Activated CD8-positive, alpha-beta memory T cell treated with anti-CD3 and anti-CD28 coated beads, Interleukin-2, amount 50 U/mL, for 24 hours (primary cell): ENCODE data around the gene ABCA2.

ENCODE experiments used
- DNase-seq: peaks from one replicate; pipeline ENCODE4 v3.0.0-alpha.2; 2020; ENCODE audit errors: extremely low read depth

ABCA2 gene, protein sequence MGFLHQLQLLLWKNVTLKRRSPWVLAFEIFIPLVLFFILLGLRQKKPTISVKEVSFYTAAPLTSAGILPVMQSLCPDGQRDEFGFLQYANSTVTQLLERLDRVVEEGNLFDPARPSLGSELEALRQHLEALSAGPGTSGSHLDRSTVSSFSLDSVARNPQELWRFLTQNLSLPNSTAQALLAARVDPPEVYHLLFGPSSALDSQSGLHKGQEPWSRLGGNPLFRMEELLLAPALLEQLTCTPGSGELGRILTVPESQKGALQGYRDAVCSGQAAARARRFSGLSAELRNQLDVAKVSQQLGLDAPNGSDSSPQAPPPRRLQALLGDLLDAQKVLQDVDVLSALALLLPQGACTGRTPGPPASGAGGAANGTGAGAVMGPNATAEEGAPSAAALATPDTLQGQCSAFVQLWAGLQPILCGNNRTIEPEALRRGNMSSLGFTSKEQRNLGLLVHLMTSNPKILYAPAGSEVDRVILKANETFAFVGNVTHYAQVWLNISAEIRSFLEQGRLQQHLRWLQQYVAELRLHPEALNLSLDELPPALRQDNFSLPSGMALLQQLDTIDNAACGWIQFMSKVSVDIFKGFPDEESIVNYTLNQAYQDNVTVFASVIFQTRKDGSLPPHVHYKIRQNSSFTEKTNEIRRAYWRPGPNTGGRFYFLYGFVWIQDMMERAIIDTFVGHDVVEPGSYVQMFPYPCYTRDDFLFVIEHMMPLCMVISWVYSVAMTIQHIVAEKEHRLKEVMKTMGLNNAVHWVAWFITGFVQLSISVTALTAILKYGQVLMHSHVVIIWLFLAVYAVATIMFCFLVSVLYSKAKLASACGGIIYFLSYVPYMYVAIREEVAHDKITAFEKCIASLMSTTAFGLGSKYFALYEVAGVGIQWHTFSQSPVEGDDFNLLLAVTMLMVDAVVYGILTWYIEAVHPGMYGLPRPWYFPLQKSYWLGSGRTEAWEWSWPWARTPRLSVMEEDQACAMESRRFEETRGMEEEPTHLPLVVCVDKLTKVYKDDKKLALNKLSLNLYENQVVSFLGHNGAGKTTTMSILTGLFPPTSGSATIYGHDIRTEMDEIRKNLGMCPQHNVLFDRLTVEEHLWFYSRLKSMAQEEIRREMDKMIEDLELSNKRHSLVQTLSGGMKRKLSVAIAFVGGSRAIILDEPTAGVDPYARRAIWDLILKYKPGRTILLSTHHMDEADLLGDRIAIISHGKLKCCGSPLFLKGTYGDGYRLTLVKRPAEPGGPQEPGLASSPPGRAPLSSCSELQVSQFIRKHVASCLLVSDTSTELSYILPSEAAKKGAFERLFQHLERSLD (N-terminal part only)

DNA sequence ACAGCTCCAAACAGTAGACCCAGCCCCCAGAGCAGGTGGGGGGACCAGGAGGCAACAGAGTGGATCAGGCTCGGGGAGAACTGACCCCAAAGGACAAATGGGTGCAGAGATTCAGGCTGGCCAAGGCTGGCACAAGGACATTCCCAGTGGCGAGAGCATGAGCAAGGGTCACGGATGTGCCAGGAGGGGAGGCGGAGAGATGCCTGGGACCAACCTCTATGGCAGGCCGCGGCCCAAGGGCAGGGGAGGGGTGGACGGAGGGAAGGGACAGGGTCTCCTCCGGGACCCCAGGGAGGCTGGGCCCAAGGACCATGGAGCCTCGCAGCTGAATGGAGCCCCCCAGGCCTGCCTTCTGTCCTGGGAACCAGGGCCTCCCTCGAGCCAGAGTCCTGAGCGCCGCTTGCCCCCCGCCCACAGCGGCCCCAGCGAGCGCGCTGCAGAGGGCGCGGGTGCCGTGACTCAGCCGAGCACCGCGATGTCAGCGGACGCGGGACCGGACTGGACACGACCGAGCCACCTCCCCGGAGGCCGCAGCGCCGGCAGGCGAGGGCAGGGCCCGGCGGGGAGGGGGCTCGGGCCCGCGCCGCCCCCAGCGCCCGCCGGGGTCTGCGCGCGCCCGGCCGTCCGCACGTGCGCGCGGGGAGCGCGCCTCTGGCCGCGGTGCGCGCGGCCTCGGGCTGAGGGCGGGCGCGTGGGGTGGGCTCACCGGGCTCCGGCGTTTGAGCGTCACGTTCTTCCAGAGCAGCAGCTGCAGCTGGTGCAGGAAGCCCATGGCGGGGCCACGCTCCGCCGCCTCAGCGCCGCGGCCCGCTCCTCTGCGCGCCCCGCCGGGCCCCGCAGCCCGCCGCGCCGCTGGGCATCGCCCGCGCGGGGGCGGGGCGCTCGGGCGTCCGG lies at the start of gene ABCA2:
Gene ABCA2 (minus strand): TSS at position 869 of the 894 bp plus-strand sequence. CDS start 97 bp downstream, at position 772.
- no peak for DNase-seq

DNA sequence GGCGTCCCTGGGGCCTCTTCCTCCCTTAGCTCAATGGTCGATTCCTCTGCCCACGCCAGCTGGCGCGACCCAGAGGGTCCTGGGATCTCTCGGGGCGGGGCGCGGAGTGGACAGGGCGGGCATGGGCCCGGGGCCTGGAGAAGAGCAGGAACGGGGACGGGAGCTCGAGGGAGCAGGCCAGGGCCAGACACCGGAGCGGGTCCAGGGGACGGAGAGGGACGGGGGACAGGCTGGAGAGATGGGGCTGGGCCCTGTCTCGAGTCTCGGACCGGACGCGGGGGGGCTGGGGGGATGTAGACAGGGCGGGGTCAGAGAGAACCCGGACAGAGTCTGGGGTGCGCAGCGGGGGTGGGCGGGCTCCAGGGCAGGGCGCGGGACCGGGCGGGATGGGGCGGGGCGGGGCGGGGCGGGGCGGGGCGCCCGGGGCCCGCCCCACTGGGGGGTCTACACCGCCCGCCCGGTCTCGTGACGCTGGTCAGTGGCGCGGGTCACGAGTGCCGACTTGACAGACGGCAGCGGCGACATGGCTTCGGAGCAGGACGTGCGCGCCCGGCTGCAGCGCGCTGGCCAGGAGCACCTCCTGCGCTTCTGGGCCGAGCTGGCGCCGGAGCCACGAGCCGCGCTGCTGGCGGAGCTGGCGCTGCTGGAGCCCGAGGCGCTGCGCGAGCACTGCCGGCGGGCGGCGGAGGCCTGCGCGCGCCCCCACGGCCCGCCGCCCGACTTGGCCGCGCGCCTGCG lies 49.1 kb upstream of the ABCA2 start, which contains the start of gene UAP1L1:
Gene UAP1L1 (plus strand): TSS at position 508 of the 738 bp plus-strand sequence. CDS start 16 bp downstream, at position 524.
- no peak for DNase-seq

DNA sequence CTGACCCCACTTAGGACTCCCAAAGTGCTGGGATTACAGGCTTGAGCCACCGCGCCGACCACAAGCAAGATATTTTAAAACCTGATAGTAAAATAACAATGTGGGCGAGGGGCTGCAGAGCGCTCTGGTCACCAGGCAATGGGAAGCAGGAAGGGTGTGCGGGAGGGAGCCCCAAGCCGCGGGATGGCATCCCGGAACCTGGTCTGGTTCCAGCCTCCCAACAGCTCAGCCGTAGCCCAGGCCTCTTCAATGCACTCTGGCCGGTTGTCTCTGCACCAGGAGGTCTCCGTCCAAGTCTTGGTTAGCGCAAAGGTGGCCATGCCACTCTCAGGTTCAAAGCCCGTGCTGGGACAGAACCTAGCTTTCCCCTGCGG lies 48.6 kb upstream of the ABCA2 start:
- no peak for DNase-seq

DNA sequence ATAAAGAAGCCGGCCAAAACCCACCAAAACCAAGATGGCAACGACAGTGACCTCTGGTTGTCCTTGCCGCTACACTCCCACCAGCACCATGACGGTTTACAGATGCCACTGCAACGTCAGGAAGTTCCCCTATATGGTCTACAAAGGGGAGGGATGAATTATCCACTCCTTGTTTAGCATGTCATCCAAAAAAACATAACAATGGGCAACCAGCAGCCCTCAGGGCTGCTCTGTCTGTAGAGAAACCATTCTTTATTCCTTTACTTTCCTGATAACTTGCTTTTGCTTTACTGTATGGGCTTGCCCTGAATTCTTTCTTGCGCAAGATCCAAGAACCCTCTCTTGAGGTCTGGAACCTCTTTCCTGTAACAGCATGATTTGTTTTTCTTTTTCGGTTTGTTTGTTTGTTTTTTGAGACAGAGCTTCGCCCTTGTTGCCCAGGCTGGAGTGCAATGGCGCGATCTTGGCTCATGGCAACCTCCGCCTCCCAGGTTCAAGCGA lies 47.3 kb upstream of the ABCA2 start:
- no peak for DNase-seq

DNA sequence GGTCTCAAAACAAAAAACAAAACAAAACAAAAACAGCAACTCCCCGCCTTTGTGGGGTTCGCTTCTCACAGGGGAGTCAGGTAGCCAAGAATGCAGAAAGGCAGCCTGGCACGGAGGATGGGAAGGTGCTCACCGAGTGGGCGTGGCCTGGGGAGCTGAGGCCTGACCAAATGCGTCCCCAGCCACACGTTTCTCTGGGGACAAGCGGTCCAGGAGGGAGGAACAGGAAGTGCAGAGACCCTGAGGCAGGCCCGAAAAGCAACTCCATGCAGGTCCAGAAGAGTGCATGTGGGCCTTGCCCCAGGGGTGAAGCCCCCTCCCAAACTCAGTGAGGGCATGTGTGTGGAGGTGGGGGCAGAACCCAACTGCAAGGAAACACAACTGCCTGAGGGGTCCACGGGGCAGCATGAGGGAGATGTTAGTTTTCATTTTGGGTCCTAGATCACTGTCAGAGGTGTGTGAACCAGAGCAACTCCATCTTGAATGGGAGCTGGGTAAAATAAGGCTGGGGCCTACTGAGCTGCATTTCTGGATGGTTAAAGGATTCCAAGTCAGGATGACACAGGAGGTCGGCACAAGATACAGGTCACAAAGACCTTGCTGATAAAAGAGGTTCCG lies 46.7 kb upstream of the ABCA2 start:
- DNase-seq, result no peak

DNA sequence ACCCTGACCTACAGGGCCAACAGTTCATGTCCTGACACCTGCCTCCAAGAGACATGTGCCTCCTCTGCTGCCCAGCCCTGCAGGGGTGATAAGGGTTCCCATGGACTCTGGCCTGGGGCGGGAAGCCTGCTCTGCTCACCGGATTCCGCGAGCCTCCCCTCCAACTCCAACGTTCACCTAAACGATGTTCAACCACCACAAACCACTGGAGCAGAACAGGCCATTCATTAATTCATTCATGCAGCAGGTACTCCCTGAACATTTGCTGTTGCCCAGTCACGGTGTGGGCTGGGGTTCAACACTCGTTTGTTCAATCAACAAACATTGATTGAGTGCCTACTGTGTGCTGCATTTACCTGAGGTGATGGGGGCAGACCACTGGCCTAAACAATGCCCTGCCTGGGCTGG lies 46.0 kb upstream of the ABCA2 start:
- no peak for DNase-seq

DNA sequence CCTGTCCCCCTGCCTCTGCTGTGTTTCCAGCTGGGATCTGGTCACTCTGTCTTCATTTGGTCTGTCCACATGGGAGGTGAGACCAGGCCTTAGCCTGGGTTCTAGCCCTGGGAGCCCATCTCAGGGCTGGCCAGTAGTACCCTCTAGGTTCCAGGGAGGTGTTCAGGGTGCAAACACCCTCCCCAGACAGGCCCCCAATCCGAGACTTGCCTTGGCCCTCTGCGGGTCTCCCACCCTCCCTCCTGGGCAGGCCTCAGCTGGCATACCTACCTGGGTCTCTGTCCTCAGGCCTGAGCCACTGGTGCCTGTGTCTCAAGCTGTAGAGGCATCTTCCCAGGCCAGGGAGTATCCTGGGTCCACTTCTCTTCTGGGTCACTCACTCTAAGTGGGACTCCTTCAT lies 43.2 kb upstream of the ABCA2 start:
- no peak for DNase-seq

DNA sequence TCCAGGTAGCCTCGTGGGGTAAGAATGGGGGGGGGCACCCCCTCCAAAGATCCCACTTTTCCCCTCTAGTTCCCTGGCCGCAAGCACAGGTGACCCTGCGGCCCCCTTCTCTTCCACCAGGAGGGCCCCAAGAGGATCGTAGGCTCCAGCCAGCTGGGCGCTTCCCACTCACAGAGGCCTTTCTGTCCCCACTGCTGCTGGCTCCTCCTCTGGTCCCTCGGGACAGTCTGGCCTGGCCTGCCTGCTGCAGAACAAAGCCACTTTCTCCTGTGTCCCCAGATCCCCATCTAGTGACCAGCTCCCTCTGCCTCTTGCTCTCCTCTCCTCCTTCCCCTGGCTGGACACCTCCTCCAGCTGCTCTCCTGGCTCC lies 42.9 kb upstream of the ABCA2 start:
- DNase-seq, result no peak

DNA sequence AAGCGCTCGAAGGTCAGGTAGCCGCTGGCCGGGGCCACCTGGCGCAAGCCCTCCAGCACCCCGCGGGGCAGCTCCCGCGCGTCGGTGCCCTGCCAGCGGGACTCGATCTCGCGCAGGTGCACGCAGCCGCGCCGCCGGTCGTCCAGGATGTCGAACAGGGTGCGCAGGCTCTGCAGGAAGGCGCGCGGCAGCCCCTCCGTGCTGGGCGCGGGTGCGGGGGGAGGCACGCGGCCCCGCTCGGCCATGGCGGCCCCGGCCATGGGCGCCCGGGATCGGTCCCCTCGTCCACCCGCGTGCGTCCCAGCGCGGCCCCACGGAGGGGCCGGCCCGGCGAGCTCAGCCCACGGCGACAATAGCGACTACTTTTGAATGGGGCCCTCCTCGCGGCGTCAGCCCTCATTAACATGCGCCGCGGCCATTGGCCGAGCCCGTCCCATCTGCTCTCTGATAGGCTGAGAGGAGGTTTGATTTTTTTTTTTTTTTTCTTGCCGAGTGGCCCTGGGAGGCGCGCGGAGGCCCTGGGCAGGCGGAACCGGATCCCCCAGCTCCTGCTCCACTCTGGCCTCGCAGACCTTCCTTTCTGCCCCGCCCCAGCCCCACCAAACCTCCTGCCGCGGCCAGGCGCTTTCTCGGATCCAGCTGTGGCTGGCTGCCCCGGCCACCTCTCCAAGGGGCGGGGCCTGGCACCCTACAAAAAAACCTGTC lies 42.3 kb upstream of the ABCA2 start, which contains the start of gene SAPCD2:
Gene SAPCD2 (minus strand): TSS at position 357 of the 705 bp plus-strand sequence. CDS start 97 bp downstream, at position 260.
- peak; percentile 61 for DNase-seq

DNA sequence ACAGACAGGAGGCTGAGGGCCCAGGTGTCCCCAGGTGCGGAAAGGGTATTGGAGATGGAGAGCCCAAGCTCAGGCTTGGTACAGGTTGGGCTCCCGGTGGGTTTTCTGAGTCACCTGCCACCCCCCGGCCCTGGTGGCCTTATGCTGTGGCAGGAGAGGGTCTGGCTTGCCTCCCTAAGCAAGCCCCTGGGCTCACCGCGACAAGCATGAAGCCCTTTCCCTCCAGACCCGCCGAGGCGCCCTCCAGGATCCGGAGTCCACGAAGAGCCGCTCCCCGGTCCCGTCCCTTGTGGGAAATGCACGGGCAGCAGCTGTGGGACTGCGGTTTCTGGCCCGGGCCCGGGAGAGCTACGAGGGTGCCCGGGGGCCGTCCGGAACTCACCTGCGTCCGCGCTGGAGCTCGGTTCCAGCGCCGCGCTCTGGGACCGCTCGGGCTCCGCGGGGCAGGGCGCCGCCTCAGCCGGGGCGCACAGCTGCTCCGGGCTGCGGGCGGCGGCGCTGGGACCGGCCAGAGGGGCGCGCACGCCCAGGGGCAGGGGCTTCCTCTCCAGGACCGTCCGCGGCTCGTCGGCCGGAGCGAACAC lies 41.6 kb upstream of the ABCA2 start:
- DNase-seq, result no peak

DNA sequence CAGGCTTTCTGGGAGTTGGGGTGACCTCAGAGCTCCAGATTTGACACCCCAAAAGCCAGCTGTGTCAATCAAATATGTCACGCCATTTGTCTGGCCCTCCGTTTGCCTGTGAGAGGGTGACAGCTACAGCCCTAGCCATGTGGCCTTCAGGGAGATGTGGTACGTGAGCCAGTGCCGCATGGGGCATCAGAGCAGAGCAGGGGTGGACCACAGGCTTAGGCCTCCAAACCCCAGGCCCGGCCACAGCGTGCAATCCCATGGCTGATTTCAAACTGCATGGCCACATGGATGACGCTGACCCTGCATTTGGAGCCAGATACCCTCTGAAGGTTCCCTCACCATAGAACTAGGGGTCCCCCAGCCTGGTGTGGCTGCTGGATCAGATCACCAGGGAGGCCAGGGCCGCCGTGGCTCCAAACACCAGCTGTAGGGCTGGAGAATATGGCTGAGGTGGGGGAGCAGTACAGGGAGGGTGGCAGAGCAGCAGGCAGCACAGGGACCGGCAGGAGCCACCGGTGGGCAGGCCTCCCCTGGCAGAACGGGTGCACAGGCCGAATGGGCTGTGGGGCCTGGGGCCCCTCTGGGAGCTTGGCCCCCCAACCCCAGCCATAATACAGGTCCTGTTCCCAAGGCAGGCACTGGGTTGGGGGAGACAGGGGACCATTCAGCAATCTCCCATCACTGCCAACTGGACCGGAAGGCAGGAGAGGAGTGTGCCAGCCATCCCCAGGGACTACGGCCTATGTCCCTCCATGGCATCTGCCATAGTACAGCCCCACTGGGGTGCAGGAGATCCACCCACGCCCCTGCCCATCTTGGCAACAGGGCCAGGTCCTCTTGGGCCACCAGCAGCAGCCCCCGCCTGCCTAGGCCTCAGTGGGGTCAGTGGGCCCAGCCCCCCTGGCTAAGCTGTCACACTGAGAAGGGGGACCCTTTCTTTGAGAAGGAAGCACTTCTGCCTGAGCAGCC lies 40.8 kb upstream of the ABCA2 start:
- DNase-seq, result no peak

DNA sequence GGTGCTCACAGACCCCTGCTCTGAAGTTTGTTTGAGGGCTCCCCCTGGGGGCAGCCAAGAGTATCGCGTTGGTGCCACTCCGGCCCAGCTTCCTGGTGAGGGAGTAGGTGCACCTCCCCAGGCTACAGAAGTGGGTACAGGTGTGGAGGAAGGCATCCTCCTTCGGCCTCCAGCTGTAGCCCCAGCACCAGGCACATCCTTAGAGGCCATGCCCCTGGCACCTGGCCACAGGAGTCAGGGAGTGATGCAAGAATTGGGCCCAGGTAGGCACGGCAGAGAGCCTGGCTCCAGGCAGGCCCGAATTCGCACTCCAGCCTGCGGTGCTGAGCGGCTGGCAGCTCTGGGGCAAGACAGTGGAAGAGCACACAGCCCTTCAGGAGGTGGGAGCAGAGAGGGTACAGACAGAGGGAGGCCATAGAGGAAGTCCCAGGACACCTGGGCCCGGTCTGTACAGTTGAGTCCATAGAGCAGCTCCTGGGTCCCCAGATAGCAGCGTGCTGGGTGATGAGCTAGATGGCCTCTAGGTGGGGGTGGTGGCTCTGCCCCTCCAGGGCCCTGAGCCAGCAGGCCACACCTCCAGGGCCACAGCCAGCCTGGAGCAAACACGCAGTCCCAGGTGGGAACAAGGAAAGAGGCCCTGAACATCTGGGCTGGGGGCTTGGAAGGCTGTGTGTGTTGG lies 40.0 kb upstream of the ABCA2 start:
- DNase-seq, result peak; percentile 63

DNA sequence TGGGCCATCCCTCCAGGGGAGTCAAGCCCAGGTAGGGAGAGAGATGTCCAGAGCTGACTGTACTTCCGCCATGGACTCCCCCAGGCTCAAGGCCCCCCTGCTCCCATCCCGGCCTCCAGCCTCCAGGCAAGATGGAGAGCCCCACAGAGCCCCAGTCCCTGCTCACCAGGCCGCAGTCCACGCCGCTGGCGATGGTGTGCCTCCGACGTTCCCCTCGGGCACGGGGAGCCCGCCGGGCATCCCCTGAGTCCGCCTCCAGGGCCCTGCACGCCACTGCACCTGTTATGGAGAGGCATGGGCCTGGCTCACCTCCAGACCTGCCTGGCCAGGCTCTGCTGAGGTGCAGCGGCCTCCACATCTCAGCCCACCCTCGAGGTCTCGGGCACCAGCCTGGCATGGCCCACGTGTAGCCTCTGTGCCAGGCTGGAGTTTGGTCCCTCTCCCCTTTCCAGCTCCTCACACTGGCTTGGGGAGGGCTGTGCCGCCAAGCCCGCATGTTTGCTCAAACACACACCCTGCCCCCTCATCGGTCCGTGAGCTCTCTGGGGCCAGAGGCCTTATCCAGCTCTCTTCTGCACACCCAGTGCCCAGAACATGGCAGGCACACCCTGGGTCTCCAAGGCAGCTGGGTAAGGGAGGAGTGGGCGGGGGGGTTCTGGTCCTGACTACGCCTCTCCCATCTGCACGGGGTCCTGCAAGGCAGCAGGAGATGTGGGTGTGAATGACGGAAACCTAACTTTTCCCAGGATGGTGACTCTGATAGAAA lies 38.2 kb upstream of the ABCA2 start:
- DNase-seq, result no peak

DNA sequence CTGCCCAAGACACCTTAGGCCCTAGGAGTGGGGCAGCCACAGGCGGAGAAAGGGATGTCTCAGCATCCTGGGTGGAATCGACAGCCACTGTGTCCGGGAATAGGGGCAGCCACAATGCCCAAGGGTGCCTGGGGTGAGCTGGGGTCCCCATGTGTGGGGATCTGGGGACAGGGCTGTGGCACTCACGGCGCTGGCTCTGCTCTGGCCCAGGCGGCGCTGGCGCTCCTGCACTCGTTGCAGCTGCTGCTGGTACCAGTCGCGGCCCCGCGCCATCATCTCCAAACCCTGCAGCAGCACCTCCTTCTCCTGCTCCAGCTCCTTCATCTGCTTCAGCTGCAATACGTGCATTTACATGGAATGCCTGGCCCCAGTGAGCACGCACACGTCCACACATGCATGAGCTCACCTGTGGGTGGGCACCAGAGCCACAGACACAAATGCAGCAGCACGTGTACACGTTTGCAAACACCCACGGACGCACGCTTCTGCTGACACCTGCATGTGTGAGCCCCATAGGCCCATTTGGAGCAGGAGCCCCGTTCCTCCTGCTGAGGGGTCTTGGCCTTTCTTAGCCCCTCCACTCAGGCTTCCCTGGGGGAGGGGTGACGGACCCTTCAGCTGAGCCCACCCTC lies 37.4 kb upstream of the ABCA2 start:
- DNase-seq, result no peak

DNA sequence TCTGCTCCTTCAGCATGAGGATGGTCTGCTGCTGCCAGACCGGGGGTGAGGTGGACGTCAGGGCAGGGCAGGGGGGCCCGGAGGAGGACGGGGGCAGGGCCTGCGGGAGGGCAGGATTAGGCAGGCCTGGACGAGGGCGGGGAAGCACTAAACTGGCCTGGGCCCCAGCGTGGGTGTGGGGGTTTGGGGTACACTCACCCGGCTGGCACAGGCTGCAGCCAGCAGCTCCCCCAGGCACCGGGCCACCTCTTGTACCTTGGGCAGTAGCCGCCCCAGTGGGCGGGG lies 36.8 kb upstream of the ABCA2 start:
- DNase-seq, result no peak
